Adrenal gland (tissue), 5 donors: ENCODE data around the gene ACSM5.

Experiments used
- POLR2A ChIP-seq, 2 donors: fragments of 450-650 bp; IDR thresholded peaks; one replicate each; pipeline ENCODE4 v1.6.1; 2017; ENCODE audit warnings: antibody characterized with exemption in 2 of 2, mild to moderate bottlenecking in 2 of 2, moderate library complexity in 1 of 2
- TF ChIP-seq, protein P1 (sequence below), 6 experiments: fragments of 450-650 bp in 4 of 6; fragments of 200-600 bp in 2 of 6; sonication (generic) in 1 of 6; IDR thresholded peaks; 1 replicate in 5 of 6; 2 replicates in 1 of 6; pipeline versions ENCODE4 v1.5.1 to v1.8.0; 2016 to 2021; ENCODE audit warnings: antibody characterized with exemption in 6 of 6, mild to moderate bottlenecking in 2 of 6, moderate library complexity in 1 of 6
- donor health status: DM: no; HTN: no; CAD: no.

DNA sequence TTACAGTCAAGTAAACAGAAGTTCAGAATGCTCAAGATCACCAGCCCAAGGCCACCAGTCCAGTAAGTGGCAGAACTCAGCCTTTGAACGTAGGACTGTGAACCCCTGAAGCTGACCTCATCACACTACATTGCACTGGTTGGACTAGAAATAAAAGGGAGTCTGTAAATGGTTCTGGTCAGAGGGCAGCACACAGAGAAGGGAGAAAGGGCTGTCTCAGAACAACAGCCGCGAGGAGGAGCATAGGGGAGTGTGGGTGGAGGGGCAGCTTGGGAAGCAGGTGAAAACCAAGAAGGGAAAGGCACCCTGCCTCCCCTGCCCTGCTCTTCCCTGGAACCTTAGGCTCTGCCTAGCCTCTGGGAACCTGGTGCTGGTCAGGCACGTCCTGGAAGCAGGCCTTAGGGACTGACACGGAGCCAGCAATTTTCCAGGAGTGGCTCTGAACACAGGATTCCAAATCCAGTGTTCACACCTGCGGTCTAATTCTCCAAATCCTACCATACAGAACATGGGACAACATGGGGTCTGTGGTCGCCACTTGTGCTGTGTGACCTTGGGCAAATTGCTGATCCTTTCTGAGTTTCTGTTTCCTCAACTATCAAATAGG is 11.8 kb upstream of the ACSM5 start:
- TF ChIP-seq POLR2A (IDR thresholded peaks at IDR 0.05): no peak
- TF ChIP-seq, protein P1, sequence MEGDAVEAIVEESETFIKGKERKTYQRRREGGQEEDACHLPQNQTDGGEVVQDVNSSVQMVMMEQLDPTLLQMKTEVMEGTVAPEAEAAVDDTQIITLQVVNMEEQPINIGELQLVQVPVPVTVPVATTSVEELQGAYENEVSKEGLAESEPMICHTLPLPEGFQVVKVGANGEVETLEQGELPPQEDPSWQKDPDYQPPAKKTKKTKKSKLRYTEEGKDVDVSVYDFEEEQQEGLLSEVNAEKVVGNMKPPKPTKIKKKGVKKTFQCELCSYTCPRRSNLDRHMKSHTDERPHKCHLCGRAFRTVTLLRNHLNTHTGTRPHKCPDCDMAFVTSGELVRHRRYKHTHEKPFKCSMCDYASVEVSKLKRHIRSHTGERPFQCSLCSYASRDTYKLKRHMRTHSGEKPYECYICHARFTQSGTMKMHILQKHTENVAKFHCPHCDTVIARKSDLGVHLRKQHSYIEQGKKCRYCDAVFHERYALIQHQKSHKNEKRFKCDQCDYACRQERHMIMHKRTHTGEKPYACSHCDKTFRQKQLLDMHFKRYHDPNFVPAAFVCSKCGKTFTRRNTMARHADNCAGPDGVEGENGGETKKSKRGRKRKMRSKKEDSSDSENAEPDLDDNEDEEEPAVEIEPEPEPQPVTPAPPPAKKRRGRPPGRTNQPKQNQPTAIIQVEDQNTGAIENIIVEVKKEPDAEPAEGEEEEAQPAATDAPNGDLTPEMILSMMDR (IDR thresholded peaks at IDR 0.05): no peak
